GM19240 (cell line): ENCODE results near the gene RAP1GDS1.
A peak's percentile ranks its signal among the peaks of the same experiment; 100 is the strongest.

Source experiments
- DNase-seq: peaks from one replicate; pipeline ENCODE4 v3.0.0; 2011; ENCODE audit warnings: low spot score; ENCODE audit not compliant: insufficient read length

The RAP1GDS1 gene

GRCh38 chr4:98260579-98261404 is at the start of gene RAP1GDS1:
Gene RAP1GDS1 (plus strand): TSS chr4:98261384. CDS start chr4:98261566, 182 bp downstream.
- DNase-seq = peak; percentile 81

- no peak for DNase-seq
These were observed 38.9 kb upstream of the RAP1GDS1 start for GRCh38 chr4:98222306-98222705.

GRCh38 chr4:98226396-98226795 is 34.8 kb upstream of the RAP1GDS1 start:
- no peak for DNase-seq

GRCh38 chr4:98230961-98231360 is 30.2 kb upstream of the RAP1GDS1 start:
- DNase-seq = no peak

GRCh38 chr4:98232202-98232601 is 29.0 kb upstream of the RAP1GDS1 start:
- DNase-seq = no peak

GRCh38 chr4:98237204-98237603 is 24.0 kb upstream of the RAP1GDS1 start:
- DNase-seq = no peak

- DNase-seq = no peak
These were observed 19.1 kb upstream of the RAP1GDS1 start for GRCh38 chr4:98242063-98242462.

- no peak for DNase-seq
These were observed 18.6 kb upstream of the RAP1GDS1 start for GRCh38 chr4:98242538-98242937.

- DNase-seq = no peak
These were observed 16.0 kb upstream of the RAP1GDS1 start for GRCh38 chr4:98245226-98245625.

GRCh38 chr4:98248934-98249333 is 12.2 kb upstream of the RAP1GDS1 start:
- no peak for DNase-seq

- no peak for DNase-seq
These were observed 11.4 kb upstream of the RAP1GDS1 start for GRCh38 chr4:98249831-98250230.

GRCh38 chr4:98253499-98253898 is 7.7 kb upstream of the RAP1GDS1 start:
- DNase-seq = no peak

- no peak for DNase-seq
These were observed 1.1 kb upstream of the RAP1GDS1 start for GRCh38 chr4:98260047-98260578.

GRCh38 chr4:98261405-98262291 is 464 bp downstream of the RAP1GDS1 start:
- peak; percentile 4 for DNase-seq

- DNase-seq = no peak
These were observed 1.2 kb downstream of the RAP1GDS1 start for GRCh38 chr4:98262431-98262830.

GRCh38 chr4:98267498-98267897 is 6.3 kb downstream of the RAP1GDS1 start:
- no peak for DNase-seq

GRCh38 chr4:98275145-98275544 is 14.0 kb downstream of the RAP1GDS1 start:
- DNase-seq = no peak

- DNase-seq = no peak
These were observed 22.3 kb downstream of the RAP1GDS1 start for GRCh38 chr4:98283219-98284189.

- DNase-seq = no peak
These were observed 23.5 kb downstream of the RAP1GDS1 start for GRCh38 chr4:98284640-98285046.

GRCh38 chr4:98285676-98286075 is 24.5 kb downstream of the RAP1GDS1 start:
- DNase-seq = no peak

GRCh38 chr4:98287328-98287727 is 26.1 kb downstream of the RAP1GDS1 start:
- DNase-seq = no peak
